Gastroesophageal sphincter (tissue), 4 donors: ENCODE data around the gene RHEBL1. TPM values are rescaled to one million over a fixed set of nuclear protein-coding genes. Genes with fewer than 3 reads are reported as not detected.

ENCODE experiments used
- ATAC-seq: fragments of 150-250 bp; one replicate; pipeline ENCODE4 v1.9.1; 2016; ENCODE audit warnings: mild to moderate bottlenecking, moderate library complexity
- H3K27ac ChIP-seq, 4 donors: fragments of 200-600 bp; sonication (generic) in 3 of 4; 1 replicate in 3 of 4; 2 replicates in 1 of 4; pipeline ENCODE4 v1.5.1; 2016 to 2019
- H3K27me3 ChIP-seq: fragments of 200-600 bp; sonication (generic); one replicate; pipeline ENCODE4 v1.5.1; 2019
- H3K36me3 ChIP-seq, 2 donors: fragments of 200-600 bp; sonication (generic); one replicate each; pipeline ENCODE4 v1.5.1; 2019; ENCODE audit warnings: control low read depth in 1 of 2
- H3K4me1 ChIP-seq, 3 donors: fragments of 200-600 bp; sonication (generic); 1 replicate in 2 of 3; 2 replicates in 1 of 3; pipeline ENCODE4 v1.5.1; 2016 to 2019; ENCODE audit warnings: control low read depth in 2 of 3
- H3K4me3 ChIP-seq, 2 donors: fragments of 200-600 bp; sonication (generic); one replicate each; pipeline ENCODE4 v1.5.1; 2019; ENCODE audit warnings: mild to moderate bottlenecking in 1 of 2, moderate library complexity in 1 of 2
- H3K9me3 ChIP-seq, 3 donors: fragments of 200-600 bp; sonication (generic); one replicate each; pipeline ENCODE4 v1.5.1; 2017 to 2019; ENCODE audit warnings: control low read depth in 2 of 3
- EP300 ChIP-seq: sonication (generic); formaldehyde crosslinking; IDR thresholded peaks from one replicate; pipeline ENCODE4 v1.6.1; 2017; ENCODE audit warnings: antibody characterized with exemption, mild to moderate bottlenecking
- POLR2A ChIP-seq, 2 donors: fragments of 450-650 bp; IDR thresholded peaks; one replicate each; pipeline ENCODE4 v1.6.1; 2017; ENCODE audit warnings: antibody characterized with exemption in 2 of 2, mild to moderate bottlenecking in 2 of 2, moderate library complexity in 1 of 2
- POLR2AphosphoS5 ChIP-seq: sonication (generic); formaldehyde crosslinking; IDR thresholded peaks from one replicate; pipeline ENCODE4 v1.6.1; 2017; ENCODE audit warnings: antibody characterized with exemption
- WGBS, 2 donors: methylation state at CpG; one replicate each; pipeline ENCODE4 v1.1.5; 2018; ENCODE audit warnings: low coverage in 1 of 2; 5-methylcytosine and 5-hydroxymethylcytosine counted together
- total RNA-seq, 4 donors: library from RNA; depleted of rRNA; stranded (reverse); fragments of >200 nt; gene quantifications; one replicate each; pipeline ENCODE4 v1.1.0, GENCODE V29; 2016
- TF ChIP-seq, protein P1 (sequence below), 4 experiments: fragments of 200-600 bp in 2 of 4; fragments of 450-650 bp in 2 of 4; sonication (generic) in 1 of 4; IDR thresholded peaks; one replicate each; pipeline ENCODE4 v1.5.1; 2017 to 2019; ENCODE audit warnings: antibody characterized with exemption in 4 of 4, mild to moderate bottlenecking in 2 of 4, moderate library complexity in 2 of 4

The RHEBL1 gene
- total RNA-seq, 4 donors from 2014 or later: 0.35 TPM; not detected in 3

DNA sequence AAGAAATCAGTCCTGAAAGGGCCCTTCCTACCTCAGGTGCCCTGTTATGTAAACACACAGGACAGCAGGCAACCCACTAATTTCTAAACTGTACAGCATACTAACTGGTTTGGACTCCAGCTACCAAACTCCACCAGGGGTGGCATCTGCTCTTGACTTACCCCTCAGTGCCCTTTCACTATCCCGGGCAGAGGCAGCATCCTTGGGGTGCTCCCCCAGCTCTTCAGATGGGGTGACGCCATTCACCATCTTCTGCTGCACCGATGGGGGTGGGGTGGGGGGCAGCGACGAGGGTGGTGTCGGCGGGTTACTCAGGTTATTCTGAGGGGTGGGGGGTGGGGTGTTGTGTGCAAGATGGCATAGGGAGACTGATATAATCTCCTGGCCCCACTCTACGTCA, 39.7 kb downstream of the RHEBL1 start:
- Histone ChIP-seq H3K4me3 (no peak overlapping the region), H3K4me1 (peaks cover 0 to 22% (median 0%) of the 10 kb centered on the region in 3 donors), H3K27ac (no peak overlapping the region), H3K36me3 (peaks cover 0 to 94% of the 10 kb centered on the region in 2 donors), H3K27me3 (no peaks in the 10 kb centered on the region), H3K9me3 (no peaks in the 10 kb centered on the region)
- WGBS, 2 donors: 84 to 100% methylated on average over 1 to 6 of the region's 8 CpGs
- TF ChIP-seq, protein P1, sequence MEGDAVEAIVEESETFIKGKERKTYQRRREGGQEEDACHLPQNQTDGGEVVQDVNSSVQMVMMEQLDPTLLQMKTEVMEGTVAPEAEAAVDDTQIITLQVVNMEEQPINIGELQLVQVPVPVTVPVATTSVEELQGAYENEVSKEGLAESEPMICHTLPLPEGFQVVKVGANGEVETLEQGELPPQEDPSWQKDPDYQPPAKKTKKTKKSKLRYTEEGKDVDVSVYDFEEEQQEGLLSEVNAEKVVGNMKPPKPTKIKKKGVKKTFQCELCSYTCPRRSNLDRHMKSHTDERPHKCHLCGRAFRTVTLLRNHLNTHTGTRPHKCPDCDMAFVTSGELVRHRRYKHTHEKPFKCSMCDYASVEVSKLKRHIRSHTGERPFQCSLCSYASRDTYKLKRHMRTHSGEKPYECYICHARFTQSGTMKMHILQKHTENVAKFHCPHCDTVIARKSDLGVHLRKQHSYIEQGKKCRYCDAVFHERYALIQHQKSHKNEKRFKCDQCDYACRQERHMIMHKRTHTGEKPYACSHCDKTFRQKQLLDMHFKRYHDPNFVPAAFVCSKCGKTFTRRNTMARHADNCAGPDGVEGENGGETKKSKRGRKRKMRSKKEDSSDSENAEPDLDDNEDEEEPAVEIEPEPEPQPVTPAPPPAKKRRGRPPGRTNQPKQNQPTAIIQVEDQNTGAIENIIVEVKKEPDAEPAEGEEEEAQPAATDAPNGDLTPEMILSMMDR (IDR thresholded peaks at IDR 0.05): no peak
- no peak for TF ChIP-seq POLR2A (IDR thresholded peaks at IDR 0.05)
- TF ChIP-seq EP300: no peak
- TF ChIP-seq POLR2AphosphoS5: no peak
- no peak for ATAC-seq

DNA sequence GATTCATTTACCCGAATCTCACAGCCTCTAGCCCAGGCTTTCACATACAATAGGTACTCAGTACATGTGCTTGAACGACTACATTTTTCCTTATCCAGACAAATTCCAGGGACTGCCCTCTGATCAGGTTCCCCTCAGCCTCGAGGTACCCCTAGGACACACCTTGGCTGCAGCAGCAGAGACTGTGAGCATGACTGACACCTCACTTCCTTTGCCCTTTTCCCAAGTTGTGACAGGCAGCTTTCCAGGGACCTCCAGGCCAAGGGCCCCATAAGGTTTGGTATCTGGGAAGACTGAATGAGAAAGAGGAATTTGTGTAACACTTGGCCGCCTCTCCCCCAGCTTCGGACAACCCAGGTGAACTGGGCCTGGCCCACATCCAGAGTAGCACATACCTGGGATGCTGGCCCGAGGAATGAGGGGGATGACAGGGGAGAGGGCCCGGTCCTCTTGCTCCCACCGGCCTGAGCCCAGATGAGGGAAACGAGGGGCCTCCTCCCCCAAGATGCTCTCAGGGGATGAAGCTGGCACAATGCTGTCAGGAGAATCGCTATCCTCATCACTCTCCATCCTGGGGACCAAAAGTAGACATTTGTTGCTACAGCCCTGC, 41.0 kb downstream of the RHEBL1 start:
- ATAC-seq: no peak
- Histone ChIP-seq H3K27ac (no peak overlapping the region), H3K27me3 (no peaks in the 10 kb centered on the region), H3K9me3 (no peaks in the 10 kb centered on the region), H3K36me3 (peaks cover 0 to 94% of the 10 kb centered on the region in 2 donors), H3K4me1 (peaks cover 0 to 15% (median 0%) of the 10 kb centered on the region in 3 donors), H3K4me3 (no peak overlapping the region)
- TF ChIP-seq POLR2AphosphoS5: no peak
- no peak for TF ChIP-seq EP300
- TF ChIP-seq, protein P1 (IDR thresholded peaks at IDR 0.05): no peak
- TF ChIP-seq POLR2A (IDR thresholded peaks at IDR 0.05): no peak
- 80 to 86% methylated on average over 2 to 7 of the region's 10 CpGs for WGBS, 2 donors

DNA sequence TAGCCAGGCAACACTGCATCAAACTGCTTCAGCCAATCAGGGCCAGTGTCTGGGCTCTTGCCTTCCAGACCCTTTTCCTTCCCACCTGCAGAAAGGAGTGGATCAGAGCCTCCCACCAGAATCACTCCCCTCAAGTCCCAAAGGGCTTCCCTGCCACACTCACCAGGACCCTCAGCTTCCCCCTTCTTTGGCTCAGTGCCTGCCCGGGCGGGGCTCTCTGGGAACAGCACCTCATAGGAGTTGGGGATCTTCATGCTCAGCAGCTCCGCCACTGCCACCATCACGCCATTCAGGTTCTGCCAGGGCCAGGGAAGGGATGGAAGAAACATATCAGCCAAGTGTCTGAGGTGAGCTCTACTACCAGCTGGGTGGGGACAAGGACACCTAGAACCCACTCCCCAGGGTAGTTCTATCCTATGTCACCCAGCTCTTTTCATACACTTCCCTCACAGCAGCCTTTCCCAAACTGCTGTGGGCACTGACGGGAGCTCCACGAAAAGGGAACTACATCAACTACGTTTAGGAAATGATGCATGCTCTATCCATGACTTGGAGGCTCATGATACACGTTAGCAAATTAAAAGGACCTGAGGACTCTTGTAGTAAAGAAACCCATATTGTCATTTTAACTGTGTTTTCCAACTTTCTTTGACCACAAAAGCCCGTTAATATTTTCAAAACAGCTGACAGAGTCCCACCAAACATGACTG, 41.8 kb downstream of the RHEBL1 start:
- no peak for ATAC-seq
- H3K36me3 ChIP-seq: peaks cover 0 to 94% of the 10 kb centered on the region in 2 donors
- TF ChIP-seq POLR2A (IDR thresholded peaks at IDR 0.05) (no peak), EP300 (no peak), POLR2AphosphoS5 (no peak)
- TF ChIP-seq, protein P1 (IDR thresholded peaks at IDR 0.05): no peak
- 77 to 82% methylated on average over 5 to 7 of the region's 9 CpGs for WGBS, 2 donors
- H3K27me3 ChIP-seq: no peaks in the 10 kb centered on the region
- peaks cover 0 to 7% (median 0%) of the 10 kb centered on the region in 3 donors for H3K4me1 ChIP-seq
- H3K27ac ChIP-seq: no peak overlapping the region
- H3K9me3 ChIP-seq: no peaks in the 10 kb centered on the region
- no peak overlapping the region for H3K4me3 ChIP-seq

DNA sequence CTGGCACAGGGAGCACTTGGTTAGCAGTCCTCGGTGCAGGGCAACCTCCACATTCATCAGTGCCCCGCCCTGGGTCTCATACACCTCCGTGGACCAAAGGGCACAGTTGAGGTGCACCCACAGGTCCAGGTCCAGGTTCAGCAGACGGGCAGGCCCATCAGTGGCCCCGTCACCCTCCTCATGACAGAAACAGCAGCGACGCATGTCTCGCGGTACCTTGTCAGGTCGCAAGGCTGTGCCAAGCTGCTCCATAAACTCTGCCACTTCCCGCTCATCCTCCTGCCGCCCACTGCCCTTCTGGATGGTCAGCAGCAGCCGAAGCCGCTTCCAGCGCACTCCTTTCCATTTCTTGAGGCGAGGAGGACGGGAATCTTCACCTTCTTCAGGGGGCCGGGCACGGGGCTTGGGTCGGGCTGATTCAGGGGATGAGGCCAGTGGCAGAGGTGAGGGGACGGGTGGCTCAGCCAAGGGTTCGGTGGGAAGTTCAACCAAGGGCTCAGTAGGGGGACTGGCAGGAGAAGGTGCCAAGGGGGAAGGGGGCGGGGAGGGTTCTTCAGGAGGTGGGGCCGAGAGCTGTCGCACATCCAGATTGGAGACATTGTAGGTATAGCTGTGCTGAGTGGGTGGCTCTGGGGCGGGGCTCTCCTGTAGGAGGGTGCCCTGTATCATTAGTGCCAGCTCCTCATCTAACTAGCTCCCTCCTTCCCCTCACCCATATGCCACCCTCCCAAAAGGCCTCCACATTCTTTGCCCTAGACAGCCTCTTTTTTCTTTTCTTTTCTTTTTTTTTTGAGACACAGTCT, 42.9 kb downstream of the RHEBL1 start:
- Histone ChIP-seq H3K4me1 (no peaks in the 10 kb centered on the region), H3K9me3 (no peaks in the 10 kb centered on the region), H3K36me3 (peaks cover 0 to 94% of the 10 kb centered on the region in 2 donors), H3K4me3 (no peak overlapping the region), H3K27ac (no peak overlapping the region), H3K27me3 (no peaks in the 10 kb centered on the region)
- no peak for ATAC-seq
- TF ChIP-seq, protein P1 (IDR thresholded peaks at IDR 0.05): no peak
- TF ChIP-seq POLR2AphosphoS5 (no peak), EP300 (no peak), POLR2A (IDR thresholded peaks at IDR 0.05) (no peak)
- 95 to 100% methylated on average over 3 to 15 of the region's 26 CpGs for WGBS, 2 donors
